Activated CD4-positive, alpha-beta memory T cell treated with anti-CD3 and anti-CD28 coated beads, Interleukin-2, amount 10 ng/mL, durations not matched to agents 7 days and 5 days (primary cell): ENCODE data around the gene HSPG2. TPM values are rescaled to one million over a fixed set of nuclear protein-coding genes. Genes with fewer than 3 reads are reported as not detected.

Experiments used
- CTCF ChIA-PET: fragments of 350-600 bp; sonication (Branson Sonifier 250); formaldehyde crosslinking; loops from one replicate; lab custom pipeline; 2021; ENCODE audit warnings: antibody characterized with exemption, inconsistent platforms; lab: Charles Lee
- POLR2A ChIA-PET: fragments of 350-600 bp; sonication (Branson Sonifier 250); formaldehyde crosslinking; loops from one replicate; lab custom pipeline; 2021; ENCODE audit warnings: antibody characterized with exemption; lab: Charles Lee
- DNase-seq: peaks from one replicate; pipeline ENCODE4 v3.0.0-alpha.2; 2020
- H3K27ac Mint-ChIP-seq: one replicate; pipeline ENCODE4 v1.8.0; 2021; ENCODE audit warnings: mild to moderate bottlenecking, mixed read lengths
- H3K27me3 Mint-ChIP-seq: one replicate; pipeline ENCODE4 v1.8.0; 2021; ENCODE audit warnings: mixed read lengths
- H3K36me3 Mint-ChIP-seq: one replicate; pipeline ENCODE4 v1.8.0; 2021; ENCODE audit warnings: low read depth, mixed read lengths
- H3K4me1 Mint-ChIP-seq: one replicate; pipeline ENCODE4 v1.8.0; 2021; ENCODE audit warnings: mixed read lengths
- H3K4me3 Mint-ChIP-seq: one replicate; pipeline ENCODE4 v1.8.0; 2021; ENCODE audit warnings: mild to moderate bottlenecking, mixed read lengths
- H3K9me3 Mint-ChIP-seq: one replicate; pipeline ENCODE4 v1.8.0; 2021; ENCODE audit warnings: mixed read lengths
- total RNA-seq, 2 experiments: library from RNA; stranded (reverse); gene quantifications; one replicate each; pipeline ENCODE4 v1.2.3, GENCODE V29; 2021

Gene HSPG2
- total RNA-seq, 2 experiments from 2014 or later: 1.0 to 1.2 TPM

DNA sequence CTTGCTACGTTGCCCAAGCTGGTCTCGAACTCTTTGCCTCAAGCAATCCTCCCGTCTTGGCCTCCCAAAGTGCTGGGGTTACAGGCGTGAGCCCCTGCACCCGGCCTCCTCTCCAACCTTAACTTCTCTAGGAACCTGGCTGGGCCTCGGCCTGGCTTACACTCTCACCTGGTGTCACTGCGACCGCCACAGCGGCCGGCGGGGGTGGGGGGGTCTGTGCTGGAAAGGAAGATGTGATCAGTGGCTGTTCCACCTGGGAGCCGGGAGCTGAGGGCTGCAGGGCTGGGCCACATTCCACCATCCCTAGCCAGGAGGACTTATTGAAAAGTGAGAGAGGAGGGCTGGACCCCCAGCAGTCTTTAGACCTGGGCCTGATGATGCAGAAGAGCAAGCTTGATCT lies 48.6 kb downstream of the HSPG2 start:
- Mint-ChIP-seq H3K4me1 (no peaks in the 10 kb centered on the region), H3K27me3 (no peaks in the 10 kb centered on the region), H3K9me3 (no peaks in the 10 kb centered on the region), H3K36me3 (no peaks in the 10 kb centered on the region), H3K4me3 (no peak overlapping the region), H3K27ac (no peak overlapping the region)
- DNase-seq: no peak
- ChIA-PET CTCF (no interaction called here), POLR2A (no interaction called here)

DNA sequence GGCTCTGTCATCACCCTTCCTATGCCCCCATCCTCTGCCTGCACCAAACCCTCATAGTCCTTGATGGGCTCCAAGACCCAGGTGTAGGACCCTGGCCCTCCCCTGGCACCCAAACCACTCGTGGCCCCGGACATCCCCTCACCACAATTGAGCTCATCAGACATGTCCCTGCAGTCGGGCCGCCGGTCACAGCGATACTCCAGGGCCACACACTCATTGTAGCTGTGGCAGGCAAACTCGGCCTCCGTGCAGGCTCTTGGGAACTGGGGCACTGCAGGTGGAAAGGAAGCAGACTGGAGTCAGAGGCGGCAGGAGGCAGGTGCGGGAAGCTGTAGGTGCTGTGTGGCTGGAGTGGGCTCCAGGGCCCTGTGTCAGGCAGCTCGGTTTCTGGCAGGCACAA lies 49.3 kb downstream of the HSPG2 start:
- POLR2A ChIA-PET: no interaction called here
- no peaks in the 10 kb centered on the region for H3K4me1 Mint-ChIP-seq
- H3K27ac Mint-ChIP-seq: no peak overlapping the region
- H3K4me3 Mint-ChIP-seq: no peak overlapping the region
- no peaks in the 10 kb centered on the region for H3K36me3 Mint-ChIP-seq
- CTCF ChIA-PET: no interaction called here
- no peaks in the 10 kb centered on the region for H3K9me3 Mint-ChIP-seq
- no peaks in the 10 kb centered on the region for H3K27me3 Mint-ChIP-seq
- no peak for DNase-seq

DNA sequence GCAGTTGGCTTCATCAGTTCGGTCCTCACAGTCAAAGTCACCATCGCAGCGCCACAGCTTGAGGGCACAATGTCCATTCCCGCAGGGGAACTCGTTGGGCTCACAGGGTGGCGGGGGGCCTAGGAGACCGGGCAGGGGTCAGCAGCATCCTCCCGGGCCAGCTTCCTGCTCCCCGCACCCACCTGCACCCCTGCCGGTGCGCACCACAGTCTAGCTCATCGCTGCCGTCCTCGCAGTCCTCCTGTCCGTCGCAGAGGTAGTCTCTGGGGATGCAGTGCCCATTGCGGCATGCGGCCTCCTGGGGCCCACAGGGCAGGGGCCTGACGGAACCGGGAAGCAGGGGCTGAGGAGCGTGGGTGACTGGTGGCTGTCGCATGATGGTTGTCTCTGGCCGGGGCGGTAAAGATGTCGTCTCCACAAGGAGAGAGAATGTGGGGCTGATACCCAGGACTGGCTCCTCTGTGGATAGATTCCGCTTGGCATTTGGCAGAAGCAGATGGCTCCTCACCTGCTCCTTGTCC lies 49.8 kb downstream of the HSPG2 start:
- no peaks in the 10 kb centered on the region for H3K27me3 Mint-ChIP-seq
- ChIA-PET POLR2A (no interaction called here), CTCF (no interaction called here)
- no peak for DNase-seq
- no peak overlapping the region for H3K27ac Mint-ChIP-seq
- no peaks in the 10 kb centered on the region for H3K36me3 Mint-ChIP-seq
- H3K4me3 Mint-ChIP-seq: no peak overlapping the region
- H3K9me3 Mint-ChIP-seq: no peaks in the 10 kb centered on the region
- H3K4me1 Mint-ChIP-seq: no peaks in the 10 kb centered on the region

DNA sequence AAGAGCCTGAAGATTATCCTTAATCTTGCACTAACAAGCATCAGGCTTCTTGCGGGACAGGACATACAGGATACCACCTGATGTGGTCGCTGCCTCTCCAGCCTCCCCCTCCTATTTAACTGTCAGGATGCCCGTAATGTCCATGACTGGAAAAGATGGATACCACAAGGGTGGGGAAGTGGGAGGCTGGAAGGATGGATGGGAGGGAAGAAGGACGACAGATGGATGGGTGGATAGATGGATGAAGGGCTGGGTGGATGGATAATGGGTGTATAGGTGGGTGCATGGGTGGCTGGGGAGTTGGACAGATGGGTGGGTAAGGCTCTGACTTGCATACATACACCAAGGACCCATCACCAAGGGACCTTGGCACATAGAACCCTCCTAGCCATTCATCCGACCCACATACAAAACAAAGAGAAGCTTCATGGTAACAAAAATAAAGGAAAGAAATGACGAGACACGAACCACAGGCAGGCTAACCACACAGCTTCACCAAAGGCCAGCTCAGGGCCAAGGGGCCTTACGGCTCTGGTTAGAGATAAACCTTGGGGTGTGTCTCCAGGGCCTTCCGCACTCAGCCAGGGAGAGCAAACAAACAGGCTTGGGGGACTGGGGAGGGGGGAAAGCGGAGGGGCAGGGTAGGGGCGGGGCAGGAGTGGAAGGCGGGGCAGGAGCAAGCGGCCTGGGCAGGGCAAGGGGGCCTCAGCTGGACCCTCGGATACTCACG lies 50.5 kb downstream of the HSPG2 start:
- no peaks in the 10 kb centered on the region for H3K36me3 Mint-ChIP-seq
- H3K4me1 Mint-ChIP-seq: no peaks in the 10 kb centered on the region
- CTCF ChIA-PET: no interaction called here
- H3K4me3 Mint-ChIP-seq: no peak overlapping the region
- H3K27me3 Mint-ChIP-seq: no peaks in the 10 kb centered on the region
- DNase-seq: no peak
- no peaks in the 10 kb centered on the region for H3K9me3 Mint-ChIP-seq
- POLR2A ChIA-PET: no interaction called here
- H3K27ac Mint-ChIP-seq: no peak overlapping the region

DNA sequence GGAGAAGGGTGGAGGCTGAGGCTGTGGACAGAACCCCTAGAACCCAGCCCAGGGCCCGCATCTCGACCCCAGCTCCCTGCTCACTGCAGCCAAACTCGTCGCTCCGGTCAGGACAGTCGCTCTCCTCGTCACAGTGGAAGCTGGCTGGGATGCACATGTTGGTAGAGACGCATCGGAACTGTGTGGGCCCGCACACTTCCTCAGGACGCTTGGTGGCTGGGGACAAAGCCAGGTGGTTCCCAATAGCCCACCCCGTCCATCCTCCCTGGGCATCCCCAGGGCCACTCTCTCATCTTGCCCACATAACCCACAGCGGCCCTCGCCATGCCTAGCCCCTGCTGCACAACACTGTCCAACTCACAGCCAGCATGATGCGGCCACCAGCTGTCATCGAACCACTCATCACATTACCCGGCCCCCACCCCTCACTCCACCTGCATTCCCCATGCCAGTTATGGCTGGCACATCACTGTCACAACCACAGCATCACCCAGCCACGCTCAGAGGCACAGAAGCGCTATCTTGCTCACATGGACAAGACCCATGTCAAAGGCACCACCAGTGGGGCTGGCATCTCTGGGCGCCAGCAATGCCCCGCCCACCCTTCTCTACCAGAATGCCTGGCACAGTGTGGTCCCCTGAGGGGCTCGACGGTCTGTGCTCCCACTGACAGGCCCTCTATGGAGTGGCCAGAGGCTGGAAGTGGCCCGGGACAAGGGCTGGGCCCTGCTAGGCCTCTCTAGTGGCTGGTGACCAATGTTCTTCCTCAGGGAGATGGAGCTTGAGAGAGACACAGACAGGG lies 51.7 kb downstream of the HSPG2 start:
- H3K4me1 Mint-ChIP-seq: no peaks in the 10 kb centered on the region
- POLR2A ChIA-PET: no interaction called here

DNA sequence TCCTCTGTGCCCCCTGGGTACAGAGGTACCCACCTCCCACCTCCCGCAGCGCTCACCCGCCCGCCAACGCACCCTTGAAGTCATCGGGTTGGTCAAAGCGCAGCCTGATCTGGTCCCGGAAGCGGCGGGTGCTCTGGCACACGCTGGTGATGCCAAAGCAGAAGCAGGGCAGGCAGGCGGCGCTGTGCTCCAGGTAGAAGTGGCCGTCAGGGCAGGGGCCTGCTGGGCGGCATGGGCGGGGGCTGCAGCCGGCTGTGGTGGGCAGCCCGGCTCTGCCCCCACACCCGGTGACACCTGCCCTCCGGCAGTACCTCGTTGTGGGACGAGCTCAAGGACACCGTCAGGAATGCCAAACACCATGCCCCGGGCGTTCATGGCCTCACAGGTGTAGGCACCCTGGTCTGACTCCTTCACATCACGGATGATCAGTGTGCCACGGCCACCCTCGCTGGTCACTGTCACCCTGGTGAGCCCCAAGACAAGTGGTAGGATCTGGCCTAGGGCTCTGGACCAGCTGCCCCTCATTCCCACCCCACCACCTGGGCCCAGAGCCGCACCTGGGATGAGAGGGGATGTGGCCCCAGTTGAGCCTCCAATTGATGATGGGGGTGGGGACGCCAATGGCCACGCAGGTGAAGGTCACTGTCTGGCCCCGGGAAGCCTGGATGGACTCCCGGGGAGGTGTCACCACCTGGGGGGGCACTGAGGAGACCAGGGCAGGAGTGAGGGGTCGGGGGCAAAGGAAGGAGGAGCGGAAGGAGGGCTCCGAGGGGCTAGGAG lies 52.5 kb downstream of the HSPG2 start:
- Mint-ChIP-seq H3K27ac (no peak overlapping the region), H3K4me3 (no peak overlapping the region), H3K4me1 (no peaks in the 10 kb centered on the region), H3K9me3 (no peaks in the 10 kb centered on the region), H3K27me3 (no peaks in the 10 kb centered on the region), H3K36me3 (no peaks in the 10 kb centered on the region)
- ChIA-PET POLR2A (no interaction called here), CTCF (no interaction called here)
- DNase-seq: no peak

More for the DNA sequence above, 51.7 kb downstream of the HSPG2 start:
- DNase-seq: no peak
- CTCF ChIA-PET: no interaction called here
- Mint-ChIP-seq H3K9me3 (no peaks in the 10 kb centered on the region), H3K27ac (no peak overlapping the region), H3K36me3 (no peaks in the 10 kb centered on the region), H3K27me3 (no peaks in the 10 kb centered on the region), H3K4me3 (no peak overlapping the region)

DNA sequence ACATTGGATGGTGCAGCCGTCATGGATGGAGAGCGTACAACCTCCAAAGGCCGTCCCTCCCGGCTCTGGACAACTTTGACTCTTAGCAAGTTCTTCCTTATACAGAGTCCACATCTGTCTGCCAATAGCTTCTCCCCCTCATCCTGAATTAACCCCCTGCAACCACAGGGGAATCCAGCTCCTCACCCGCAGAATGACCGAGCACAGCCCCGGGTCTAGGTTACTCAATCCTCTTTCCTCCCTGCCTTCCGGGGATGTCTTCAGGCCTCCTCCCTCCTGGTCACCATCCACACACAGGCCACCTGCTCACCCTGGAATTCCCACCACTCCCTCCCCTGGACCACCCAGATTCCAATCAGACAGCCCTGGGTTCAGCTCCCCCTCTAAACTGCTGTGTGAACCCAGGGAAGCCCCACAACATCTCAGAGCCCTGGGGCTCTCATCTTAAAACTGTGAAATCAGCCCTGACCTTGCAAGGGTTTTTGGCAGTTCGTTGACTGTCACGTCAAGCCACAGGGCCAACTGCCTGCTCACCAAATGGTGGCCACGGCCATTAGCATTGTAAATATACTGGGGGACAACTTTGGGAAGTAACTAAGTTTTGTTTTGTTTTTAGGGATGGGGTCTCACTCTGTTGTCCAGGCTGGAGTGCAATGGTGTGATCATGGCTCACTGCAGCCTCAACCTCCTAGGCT lies 54.2 kb downstream of the HSPG2 start:
- no peak for DNase-seq
- ChIA-PET POLR2A (no interaction called here), CTCF (interaction anchor here (0.7 to 1.2 kb wide), 2 partner anchors 81 to 161 kb away, joined by 3 read pairs; no protein-coding TSS in a partner anchor)
- Mint-ChIP-seq H3K36me3 (no peaks in the 10 kb centered on the region), H3K4me1 (no peaks in the 10 kb centered on the region), H3K9me3 (no peaks in the 10 kb centered on the region), H3K27ac (no peak overlapping the region), H3K4me3 (no peak overlapping the region), H3K27me3 (no peaks in the 10 kb centered on the region)

DNA sequence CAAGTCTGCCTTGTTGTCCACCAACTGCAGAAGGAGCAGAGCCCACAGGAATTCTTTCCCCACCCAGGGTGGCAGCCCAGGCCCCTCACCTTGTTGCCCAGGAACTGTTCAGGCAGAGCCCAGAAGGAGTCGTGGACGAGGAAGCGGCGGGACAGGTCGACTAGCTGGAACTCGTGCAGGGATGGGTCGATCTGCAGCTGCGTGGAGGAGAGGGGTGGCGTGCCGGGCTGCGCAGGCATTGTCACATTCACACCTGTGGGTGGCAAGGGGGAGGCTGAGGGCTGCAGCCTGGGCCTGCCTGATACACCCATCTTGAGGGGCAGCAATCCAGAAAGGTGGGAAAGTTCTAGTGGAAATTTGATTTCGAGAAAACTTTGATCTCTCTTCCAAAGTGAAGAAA lies 55.9 kb downstream of the HSPG2 start:
- DNase-seq: no peak
- H3K9me3 Mint-ChIP-seq: no peaks in the 10 kb centered on the region
- H3K36me3 Mint-ChIP-seq: no peaks in the 10 kb centered on the region
- H3K4me3 Mint-ChIP-seq: no peak overlapping the region
- no peak overlapping the region for H3K27ac Mint-ChIP-seq
- ChIA-PET CTCF (no interaction called here), POLR2A (no interaction called here)
- no peaks in the 10 kb centered on the region for H3K27me3 Mint-ChIP-seq
- no peaks in the 10 kb centered on the region for H3K4me1 Mint-ChIP-seq

DNA sequence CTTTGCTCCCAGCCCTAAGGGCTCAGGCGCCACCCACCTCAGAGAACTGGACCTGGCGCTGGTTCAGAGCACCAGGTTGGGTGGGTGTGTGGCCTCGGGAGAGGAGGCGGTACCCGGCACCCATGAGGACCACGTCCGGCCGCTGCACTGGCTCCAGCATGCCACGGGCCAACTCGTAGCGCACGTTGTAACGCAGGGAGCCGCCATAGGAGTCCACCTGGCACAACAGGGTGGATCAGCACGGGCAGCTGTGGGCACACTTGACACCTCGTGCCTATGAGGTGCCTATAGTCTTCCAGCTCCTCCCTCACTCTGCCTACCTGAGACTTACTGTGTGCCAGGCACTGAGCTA lies 56.5 kb downstream of the HSPG2 start:
- no peak for DNase-seq
- Mint-ChIP-seq H3K36me3 (no peaks in the 10 kb centered on the region), H3K27me3 (no peaks in the 10 kb centered on the region), H3K27ac (no peak overlapping the region), H3K9me3 (no peaks in the 10 kb centered on the region), H3K4me1 (no peaks in the 10 kb centered on the region), H3K4me3 (no peak overlapping the region)
- CTCF ChIA-PET: no interaction called here
- POLR2A ChIA-PET: no interaction called here

DNA sequence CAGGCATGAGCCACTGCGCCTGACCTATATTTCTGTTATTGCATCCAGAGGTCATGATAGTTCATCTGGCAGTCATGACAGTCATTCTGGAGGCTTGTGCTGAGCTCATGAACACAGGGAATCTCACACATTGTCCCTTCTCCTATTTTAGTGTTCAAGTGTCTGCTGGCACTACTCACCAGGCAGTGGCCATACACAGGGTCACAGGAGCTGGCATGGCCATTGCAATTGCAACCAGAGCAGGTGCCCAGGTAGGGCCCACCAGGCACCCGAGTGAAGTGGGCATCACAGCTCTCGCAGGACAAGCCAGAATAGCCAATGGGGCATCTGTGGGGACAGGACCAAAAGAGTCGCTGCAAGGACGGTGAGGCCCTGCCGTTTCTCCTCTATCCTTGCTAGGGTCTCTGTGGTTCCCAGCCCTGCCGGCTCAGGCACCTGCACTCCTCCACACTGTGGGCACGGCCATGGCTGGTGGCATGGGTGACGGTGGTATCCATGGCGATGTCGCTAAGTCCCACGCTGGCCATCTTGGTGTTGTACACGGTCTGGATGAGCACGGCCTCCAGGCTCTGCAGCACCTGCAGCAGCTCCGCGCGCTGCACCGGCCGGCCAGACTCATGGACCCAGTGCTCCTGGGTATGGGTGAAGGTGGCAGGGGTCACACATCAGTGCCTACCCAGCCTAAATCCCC lies 57.0 kb downstream of the HSPG2 start:
- Mint-ChIP-seq H3K27ac (no peak overlapping the region), H3K9me3 (no peaks in the 10 kb centered on the region), H3K36me3 (no peaks in the 10 kb centered on the region), H3K4me3 (no peak overlapping the region), H3K27me3 (no peaks in the 10 kb centered on the region), H3K4me1 (no peaks in the 10 kb centered on the region)
- no peak for DNase-seq
- CTCF ChIA-PET: no interaction called here
- POLR2A ChIA-PET: no interaction called here

DNA sequence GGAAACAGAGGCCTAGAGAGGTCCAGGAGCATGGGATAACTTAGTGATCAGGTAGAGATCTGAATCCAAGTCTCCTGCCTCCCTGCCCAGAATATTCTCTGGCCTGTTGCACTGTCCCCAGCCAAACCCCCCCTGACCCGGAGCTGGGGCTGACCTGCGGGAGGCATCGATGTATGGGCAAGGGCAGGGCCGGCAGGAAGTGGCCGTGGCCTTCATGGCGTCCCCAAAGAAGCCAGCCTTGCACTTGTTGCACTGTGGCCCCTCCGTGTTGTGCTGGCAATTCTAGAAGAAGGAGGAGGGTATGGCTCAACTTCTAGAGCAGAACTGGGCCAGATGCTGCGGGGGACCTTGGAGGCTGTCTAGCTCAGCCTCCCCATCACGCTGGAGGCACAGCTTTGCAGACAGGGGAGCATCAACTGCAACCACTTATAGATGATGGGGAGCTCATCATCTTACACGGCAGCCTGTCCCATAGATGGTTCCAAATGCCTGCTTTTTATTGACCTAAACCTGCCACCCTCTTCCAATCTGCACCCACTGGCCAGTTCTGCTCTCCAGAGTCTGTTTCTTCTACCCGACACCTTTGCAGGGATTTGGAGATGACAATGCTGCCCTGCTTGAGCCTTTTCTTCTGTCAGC lies 58.2 kb downstream of the HSPG2 start:
- POLR2A ChIA-PET: no interaction called here
- CTCF ChIA-PET: no interaction called here
- DNase-seq: no peak
- Mint-ChIP-seq H3K4me3 (no peak overlapping the region), H3K4me1 (no peaks in the 10 kb centered on the region), H3K36me3 (no peaks in the 10 kb centered on the region), H3K9me3 (no peaks in the 10 kb centered on the region), H3K27me3 (no peaks in the 10 kb centered on the region), H3K27ac (no peak overlapping the region)
